HepG2 (cell line): ENCODE data around the gene ACOT8. TPM values are rescaled to one million over a fixed set of nuclear protein-coding genes. Genes with fewer than 3 reads are reported as not detected.

Source experiments
- ATAC-seq: fragments of 200-7000 bp; cut with Tn5 transposase; 3 replicates; pipeline ENCODE4 v1.9.1; 2020; ENCODE audit warnings: mild to moderate bottlenecking, moderate library complexity
- BruUV-seq: library from RNA; stranded (reverse); fragments of 400-500 nt; replicated peaks from 2 replicates; lab custom pipeline; 2021; lab: Mats Ljungman, UMichigan
- CTCF ChIA-PET: fragments of 300-600 bp; formaldehyde crosslinking; extraction: SDS; loops from one replicate; lab custom pipeline; 2021; ENCODE audit warnings: low total read pairs, inconsistent platforms, low intra/inter-chr PET ratio; lab: Yijun Ruan, JAX
- POLR2A ChIA-PET: fragments of 350-600 bp; sonication (Branson Sonifier 250); formaldehyde crosslinking; loops from one replicate; lab custom pipeline; 2020; ENCODE audit warnings: antibody characterized with exemption, inconsistent platforms; lab: Yijun Ruan, JAX
- DNase-seq: peaks from one replicate; pipeline ENCODE4 v3.0.0-alpha.2; 2015; ENCODE audit warnings: low spot score
- FAIRE-seq: peaks from 3 replicates; lab custom pipeline; 2011; peaks lifted over from hg19 to GRCh38; lab: Jason Lieb, UNC
- H2AFZ ChIP-seq: one replicate; pipeline ENCODE4 v1.6.1; 2011; ENCODE audit warnings: low read length, inconsistent platforms
- H3K27ac ChIP-seq: fragments of 300-600 bp; 3 replicates; pipeline ENCODE4 v1.8.0; 2011; ENCODE audit warnings: mixed run types, mild to moderate bottlenecking, mixed read lengths, low read length, inconsistent platforms; ENCODE audit not compliant: insufficient read depth; ENCODE audit errors: extremely low read length
- H3K27me3 ChIP-seq, 2 experiments: fragments of 200-600 bp in 1 of 2; 2 replicates in 1 of 2; 3 replicates in 1 of 2; pipeline versions ENCODE4 v1.6.0 to v1.8.0; 2011; ENCODE audit warnings: low read length in 2 of 2, mild to moderate bottlenecking in 2 of 2, moderate library complexity in 2 of 2, inconsistent platforms in 1 of 2; ENCODE audit not compliant: insufficient read depth in 2 of 2, control insufficient read depth in 1 of 2
- H3K36me3 ChIP-seq, 2 experiments: fragments of 200-600 bp in 1 of 2; replicated peaks in 1 of 2; 2 replicates in 1 of 2; 3 replicates in 1 of 2; pipeline versions ENCODE4 v1.5.1 to v1.8.0; 2011; ENCODE audit warnings: low read length in 2 of 2, inconsistent platforms in 1 of 2; ENCODE audit not compliant: insufficient read depth in 2 of 2, control insufficient read depth in 1 of 2
- H3K4me1 ChIP-seq: 2 replicates; pipeline ENCODE4 v1.5.1; 2012; ENCODE audit warnings: low read length, inconsistent platforms; ENCODE audit not compliant: insufficient read depth
- H3K4me2 ChIP-seq: 2 replicates; pipeline ENCODE4 v1.6.0; 2011; ENCODE audit warnings: low read depth, low read length, inconsistent platforms
- H3K4me3 ChIP-seq, 3 experiments: fragments of 200-600 bp in 1 of 3; sonication (generic), shearing (Covaris generic) in 1 of 3; replicated peaks in 1 of 3; 2 replicates each; pipeline ENCODE4 v1.5.1; 2011 to 2016; ENCODE audit warnings: low read length in 3 of 3, inconsistent platforms in 2 of 3, low read depth in 2 of 3, mild to moderate bottlenecking in 2 of 3, control low read depth in 1 of 3, mixed read lengths in 1 of 3; ENCODE audit not compliant: insufficient read depth in 1 of 3
- H3K79me2 ChIP-seq: one replicate; pipeline ENCODE4 v1.6.1; 2011; ENCODE audit warnings: low read length, inconsistent platforms; ENCODE audit not compliant: insufficient read depth
- H3K9ac ChIP-seq: 2 replicates; pipeline ENCODE4 v1.6.0; 2011; ENCODE audit warnings: mild to moderate bottlenecking, low read depth, low read length, inconsistent platforms; ENCODE audit not compliant: insufficient read depth
- H3K9me3 ChIP-seq: 2 replicates; pipeline ENCODE4 v1.5.1; 2012; ENCODE audit warnings: mild to moderate bottlenecking, low read length
- H4K20me1 ChIP-seq: 2 replicates; pipeline ENCODE4 v1.6.0; 2011; ENCODE audit warnings: inconsistent platforms, mild to moderate bottlenecking, low read length, moderate library complexity; ENCODE audit not compliant: insufficient read depth
- DMAP1 ChIP-seq: IDR thresholded peaks from 2 replicates; pipeline ENCODE4 v1.6.1; 2016
- HNF4A ChIP-seq: sonication (generic); formaldehyde crosslinking; IDR thresholded peaks from 2 replicates; pipeline ENCODE4 v1.4.0; 2020; ENCODE audit warnings: missing genetic modification reagents
- ISL2 ChIP-seq: sonication (generic); formaldehyde crosslinking; IDR thresholded peaks from 2 replicates; pipeline ENCODE4 v1.5.0; 2020; ENCODE audit warnings: missing genetic modification reagents
- JUNB ChIP-seq: sonication (generic); formaldehyde crosslinking; IDR thresholded peaks from 2 replicates; pipeline ENCODE4 v1.8.0; 2022; ENCODE audit warnings: missing genetic modification reagents, mild to moderate bottlenecking, borderline replicate concordance
- MED8 ChIP-seq: sonication (generic); formaldehyde crosslinking; IDR thresholded peaks from 2 replicates; pipeline ENCODE4 v1.8.1; 2023; ENCODE audit warnings: mild to moderate bottlenecking, missing genetic modification reagents; ENCODE audit not compliant: insufficient replicate concordance
- RAD51 ChIP-seq: fragments of 450-650 bp; IDR thresholded peaks from 2 replicates; pipeline ENCODE4 v1.6.1; 2016; ENCODE audit warnings: borderline replicate concordance
- SIN3A ChIP-seq: IDR thresholded peaks from 2 replicates; pipeline ENCODE4 v1.6.1; 2011; ENCODE audit warnings: low read depth, mild to moderate bottlenecking, control low read depth, low read length, borderline replicate concordance
- SRSF1 ChIP-seq: fragments of 200-400 bp; formaldehyde crosslinking; optimal IDR thresholded peaks from 2 replicates; pipeline ENCODE3; 2017; ENCODE audit warnings: mild to moderate bottlenecking, low read depth, low read length, moderate library complexity
- SRSF9 ChIP-seq: fragments of 200-400 bp; formaldehyde crosslinking; IDR thresholded peaks from 2 replicates; pipeline ENCODE4 v1.6.1; 2018; ENCODE audit warnings: borderline replicate concordance, mild to moderate bottlenecking, low read depth, low read length; ENCODE audit not compliant: insufficient read depth, poor library complexity, severe bottlenecking
- THAP11 ChIP-seq: IDR thresholded peaks from 2 replicates; pipeline ENCODE4 v1.6.1; 2016; ENCODE audit warnings: missing biosample characterization, missing genetic modification reagents
- ZFP36 ChIP-seq: fragments of 150-350 bp; IDR thresholded peaks from 2 replicates; pipeline ENCODE4 v1.6.1; 2018; ENCODE audit warnings: borderline replicate concordance, low read length, low read depth; ENCODE audit not compliant: partially characterized antibody
- ZNF263 ChIP-seq: sonication (generic); formaldehyde crosslinking; IDR thresholded peaks from 2 replicates; pipeline ENCODE4 v1.4.0; 2020; ENCODE audit warnings: missing genetic modification reagents
- ZNF292 ChIP-seq: sonication (generic); formaldehyde crosslinking; IDR thresholded peaks from 2 replicates; pipeline ENCODE4 v1.8.1; 2022; ENCODE audit warnings: mild to moderate bottlenecking, low read depth, missing genetic modification reagents, borderline replicate concordance
- ZNF564 ChIP-seq: sonication (generic); formaldehyde crosslinking; IDR thresholded peaks from 2 replicates; pipeline ENCODE4 v1.8.1; 2023; ENCODE audit warnings: mild to moderate bottlenecking, missing genetic modification reagents
- ZNF607 ChIP-seq: sonication (generic); formaldehyde crosslinking; IDR thresholded peaks from 2 replicates; pipeline ENCODE4 v1.5.1; 2020; ENCODE audit warnings: missing genetic modification reagents, mild to moderate bottlenecking, borderline replicate concordance
- WGBS: methylation state at CpG from one replicate; pipeline ENCODE4 v1.1.6; 2017; ENCODE audit warnings: low lambda C conversion rate; 5-methylcytosine and 5-hydroxymethylcytosine counted together
- in situ Hi-C: cut with HindIII; loops from 2 replicates; pipeline ENCODE4 v1.10.0; 2017; ENCODE audit warnings: low pct_unique_long_range_greater_than_20kb; ENCODE audit not compliant: extremely low pct_ligation_motif_present
- intact Hi-C: fragments of 100-400 bp; cut with micrococcal nuclease; formaldehyde crosslinking; loops from one replicate; pipeline ENCODE4 v1.10.0; 2022; ENCODE audit not compliant: unreplicated experiment
- polyA plus RNA-seq, 8 experiments: library from polyadenylated mRNA; depleted of rRNA in 3 of 8; stranded (reverse) in 7 of 8; unstranded in 1 of 8; fragments of >200 nt; fragmentation: Illumina TruSeq in 4 of 8; extraction: Trizol in 4 of 8; gene quantifications; 2 replicates each; pipeline versions ENCODE4 v1.2.1 to v1.2.3, GENCODE V29; 2011 to 2016; ENCODE audit warnings: low read depth in 4 of 8, missing spikeins in 1 of 8, mixed read lengths in 1 of 8; ENCODE audit not compliant: insufficient read depth in 1 of 8
- total RNA-seq, 5 experiments: library from RNA; depleted of rRNA; stranded (reverse); fragments of >200 nt; fragmentation: Illumina TruSeq; extraction: Trizol; gene quantifications; 2 replicates each; pipeline ENCODE4 v1.2.3, GENCODE V29; 2016; ENCODE audit warnings: low read depth in 1 of 5
- TF ChIP-seq, protein P1 (sequence below): sonication (generic); formaldehyde crosslinking; IDR thresholded peaks from 2 replicates; pipeline ENCODE4 v1.9.0; 2022; ENCODE audit warnings: low read depth, missing genetic modification reagents
- TF ChIP-seq, protein P2 (sequence below): sonication (generic); formaldehyde crosslinking; IDR thresholded peaks from 2 replicates; pipeline ENCODE4 v1.5.0; 2020; ENCODE audit warnings: mild to moderate bottlenecking, missing genetic modification reagents

Gene ACOT8
- total and polyA plus RNA-seq, 2 of the 13 experiments (the other 11 are each of a cell fraction or from before 2014, with no cell fraction given), result 31.4 to 45.5 TPM

DNA sequence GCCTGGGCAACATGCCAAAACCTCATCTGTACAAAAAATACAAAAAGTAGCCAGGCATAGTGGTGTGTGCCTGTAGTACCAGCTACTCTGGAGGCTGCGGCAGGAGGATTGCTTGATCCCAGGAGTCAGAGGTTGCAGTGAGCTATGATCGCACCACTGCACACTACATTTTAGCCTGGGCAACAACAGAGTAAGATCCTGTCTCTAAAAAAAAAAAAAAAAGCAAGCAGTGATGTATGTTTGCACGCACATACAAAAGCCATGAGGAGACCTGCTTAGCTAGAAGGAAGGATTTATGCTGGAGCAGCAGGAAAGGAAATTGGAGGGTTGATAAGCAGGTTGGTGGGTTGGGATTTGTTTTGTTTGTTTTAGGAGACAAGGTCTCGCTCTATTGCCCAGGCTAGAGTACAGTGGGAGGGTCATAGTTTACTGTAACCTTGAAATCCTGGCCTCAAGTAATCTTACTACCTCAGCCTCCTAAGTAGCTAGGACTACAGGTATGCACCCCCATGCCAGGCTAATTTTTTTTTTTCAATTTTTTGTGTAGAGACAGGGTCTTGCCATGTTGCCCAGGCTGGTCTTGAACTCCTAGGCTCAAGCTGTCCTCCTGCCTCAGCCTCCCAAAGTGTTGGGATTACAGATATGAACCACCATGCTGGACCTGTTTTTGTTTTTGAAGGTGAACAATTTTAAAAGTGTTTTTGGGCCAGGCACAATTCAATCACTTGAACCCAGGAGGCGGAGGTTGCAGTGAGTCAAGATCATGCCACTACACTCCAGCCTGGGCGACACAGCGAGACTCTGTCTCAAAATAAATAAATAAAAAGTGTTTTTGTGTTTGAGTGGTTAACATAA, 4.3 kb upstream of the ACOT8 start:
- ChIA-PET CTCF (no interaction called here), POLR2A (interaction anchor here (1.2 to 7.6 kb wide), 5 partner anchors 22 to 70 kb away, joined by 3 to 85 read pairs (median 6); partner anchors contain the start of genes CTSA, DNTTIP1, NEURL2 and SNX21)
- Histone ChIP-seq H4K20me1 (no peaks in the 10 kb centered on the region), H2AFZ (no peak overlapping the region), H3K9me3 (no peaks in the 10 kb centered on the region), H3K4me3 (no peak overlapping the region), H3K27ac (peak overlapping the region; percentile 27), H3K79me2 (peaks cover 4% of the 10 kb centered on the region), H3K27me3 (no peaks in the 10 kb centered on the region; a peak in 1 of 5 replicates), H3K4me1 (peaks cover 85% of the 10 kb centered on the region), H3K4me2 (peak overlapping the region; percentile 40), H3K36me3 (no peaks in the 10 kb centered on the region), H3K9ac (no peak overlapping the region; the same call in 1 of the 2 replicates)
- in situ Hi-C loops, result no loop called here
- no peak for ATAC-seq
- DNase-seq, result peak; percentile 54
- no peak for FAIRE-seq
- WGBS, result 66% methylated on average over 7 of the region's 7 CpGs
- intact Hi-C loops, result no loop called here
- no TSS peak for BruUV-seq
- TF ChIP-seq SIN3A (no peak), ZNF292 (peak; percentile 40; the same call in 1 of the 2 replicates), DMAP1 (CRISPR knock-in tag) (no peak), SRSF9 (no peak), SRSF1 (no peak), RAD51 (no peak), ZFP36 (no peak), ZNF564 (no peak), ISL2 (CRISPR knock-in tag) (no peak), HNF4A (peak; percentile 64), ZNF607 (peak; percentile 52; the same call in 1 of the 2 replicates), ZNF263 (CRISPR knock-in tag) (peak; percentile 29; the same call in 1 of the 2 replicates), JUNB (CRISPR knock-in tag) (0 out of 2 replicates have a peak, but pooled peaks have one; percentile 11), THAP11 (CRISPR knock-in tag) (no peak), MED8 (CRISPR knock-in tag) (no peak)
- TF ChIP-seq, protein P1, sequence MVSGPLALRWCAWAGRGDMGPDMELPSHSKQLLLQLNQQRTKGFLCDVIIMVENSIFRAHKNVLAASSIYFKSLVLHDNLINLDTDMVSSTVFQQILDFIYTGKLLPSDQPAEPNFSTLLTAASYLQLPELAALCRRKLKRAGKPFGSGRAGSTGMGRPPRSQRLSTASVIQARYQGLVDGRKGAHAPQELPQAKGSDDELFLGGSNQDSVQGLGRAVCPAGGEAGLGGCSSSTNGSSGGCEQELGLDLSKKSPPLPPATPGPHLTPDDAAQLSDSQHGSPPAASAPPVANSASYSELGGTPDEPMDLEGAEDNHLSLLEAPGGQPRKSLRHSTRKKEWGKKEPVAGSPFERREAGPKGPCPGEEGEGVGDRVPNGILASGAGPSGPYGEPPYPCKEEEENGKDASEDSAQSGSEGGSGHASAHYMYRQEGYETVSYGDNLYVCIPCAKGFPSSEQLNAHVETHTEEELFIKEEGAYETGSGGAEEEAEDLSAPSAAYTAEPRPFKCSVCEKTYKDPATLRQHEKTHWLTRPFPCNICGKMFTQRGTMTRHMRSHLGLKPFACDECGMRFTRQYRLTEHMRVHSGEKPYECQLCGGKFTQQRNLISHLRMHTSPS (CRISPR knock-in tag), result no peak
- TF ChIP-seq, protein P2, sequence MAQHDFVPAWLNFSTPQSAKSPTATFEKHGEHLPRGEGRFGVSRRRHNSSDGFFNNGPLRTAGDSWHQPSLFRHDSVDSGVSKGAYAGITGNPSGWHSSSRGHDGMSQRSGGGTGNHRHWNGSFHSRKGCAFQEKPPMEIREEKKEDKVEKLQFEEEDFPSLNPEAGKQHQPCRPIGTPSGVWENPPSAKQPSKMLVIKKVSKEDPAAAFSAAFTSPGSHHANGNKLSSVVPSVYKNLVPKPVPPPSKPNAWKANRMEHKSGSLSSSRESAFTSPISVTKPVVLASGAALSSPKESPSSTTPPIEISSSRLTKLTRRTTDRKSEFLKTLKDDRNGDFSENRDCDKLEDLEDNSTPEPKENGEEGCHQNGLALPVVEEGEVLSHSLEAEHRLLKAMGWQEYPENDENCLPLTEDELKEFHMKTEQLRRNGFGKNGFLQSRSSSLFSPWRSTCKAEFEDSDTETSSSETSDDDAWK (CRISPR knock-in tag), result no peak
